Epithelial cell of prostate (primary cell): ENCODE results near the gene PRKG1.
A peak's percentile ranks its signal among the peaks of the same experiment; 100 is the strongest.
"Not testable (repeated sequence)": the region's sequence is repeated elsewhere in the genome, so short reads cannot be mapped to it uniquely, and the experiment has no call there.

ENCODE experiments used
- DNase-seq: peaks from one replicate; pipeline ENCODE4 v3.0.0-alpha.2; 2011; ENCODE audit warnings: low read depth, low spot score
- H3K27ac ChIP-seq: fragments of 450-650 bp; 2 replicates; pipeline ENCODE4 v1.5.1; 2017; ENCODE audit warnings: mild to moderate bottlenecking

Gene PRKG1

GRCh38 chr10:51666456-51666855 is 592.2 kb downstream of the PRKG1 start:
- H3K27ac ChIP-seq, result no peak overlapping the region
- DNase-seq, result no peak

GRCh38 chr10:51667678-51668335 is 593.5 kb downstream of the PRKG1 start:
- DNase-seq, result no peak
- no peak overlapping the region for H3K27ac ChIP-seq

DNA sequence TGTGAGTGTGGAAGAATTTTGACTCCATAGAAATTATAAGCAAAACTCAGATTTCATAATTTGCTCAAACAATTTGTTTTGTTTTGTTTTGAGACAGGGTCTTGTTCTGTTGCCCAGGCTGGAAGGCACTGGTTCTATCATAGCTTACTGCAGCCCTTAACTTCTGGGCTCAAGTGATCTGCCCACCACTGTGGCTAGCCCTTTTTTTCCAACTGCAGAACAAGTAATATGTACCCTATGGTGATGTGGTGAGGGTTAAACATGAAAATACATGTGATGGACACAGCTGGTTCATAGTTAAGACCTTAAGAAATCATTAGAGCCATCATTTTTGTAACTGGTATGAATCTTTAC is 594.0 kb downstream of the PRKG1 start:
- H3K27ac ChIP-seq, result no peak overlapping the region
- no peak for DNase-seq

DNA sequence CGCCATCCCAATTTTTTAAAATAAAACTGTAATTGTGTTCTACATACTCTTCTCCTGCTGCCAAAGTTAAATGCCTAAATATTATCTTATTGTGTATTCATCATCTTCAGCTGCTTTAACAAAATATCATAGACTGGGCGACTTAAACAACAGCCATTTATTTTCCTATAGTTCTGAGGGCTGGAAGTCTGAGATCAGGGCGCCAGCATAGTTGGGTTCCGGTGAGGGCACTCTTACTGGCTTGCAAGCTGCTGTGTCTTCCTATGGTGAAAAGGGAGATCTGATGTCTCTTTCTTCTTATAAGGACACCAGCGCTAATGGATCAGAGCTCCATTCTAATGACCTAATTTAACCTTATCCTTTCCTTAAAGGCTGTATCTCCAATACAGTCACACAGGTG is 594.8 kb downstream of the PRKG1 start:
- no peak for DNase-seq
- H3K27ac ChIP-seq, result no peak overlapping the region

- no peak overlapping the region for H3K27ac ChIP-seq
- no peak for DNase-seq
Measured at GRCh38 chr10:51672039-51672535, 597.8 kb downstream of the PRKG1 start.

DNA sequence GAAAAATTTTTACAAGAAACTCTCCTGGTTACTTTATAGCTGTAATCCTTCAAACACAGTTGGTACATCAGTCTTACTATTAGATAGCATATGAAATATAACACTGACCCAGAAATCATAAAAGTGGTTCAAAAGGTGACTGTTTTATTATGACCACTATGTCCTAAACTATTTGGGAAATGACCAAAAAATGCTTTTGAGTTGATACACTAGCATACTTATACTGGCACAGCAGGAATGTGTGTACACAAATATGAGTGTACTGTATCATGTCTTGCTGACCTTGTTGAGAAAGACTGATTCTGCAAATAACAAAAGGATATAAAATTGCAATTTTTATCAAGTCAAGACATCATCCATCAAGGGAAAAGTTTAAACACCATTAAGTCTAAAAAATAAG is 600.8 kb downstream of the PRKG1 start:
- no peak overlapping the region for H3K27ac ChIP-seq
- no peak for DNase-seq

- no peak for DNase-seq
- H3K27ac ChIP-seq, result no peak overlapping the region
Measured at GRCh38 chr10:51679841-51680240, 605.6 kb downstream of the PRKG1 start.

DNA sequence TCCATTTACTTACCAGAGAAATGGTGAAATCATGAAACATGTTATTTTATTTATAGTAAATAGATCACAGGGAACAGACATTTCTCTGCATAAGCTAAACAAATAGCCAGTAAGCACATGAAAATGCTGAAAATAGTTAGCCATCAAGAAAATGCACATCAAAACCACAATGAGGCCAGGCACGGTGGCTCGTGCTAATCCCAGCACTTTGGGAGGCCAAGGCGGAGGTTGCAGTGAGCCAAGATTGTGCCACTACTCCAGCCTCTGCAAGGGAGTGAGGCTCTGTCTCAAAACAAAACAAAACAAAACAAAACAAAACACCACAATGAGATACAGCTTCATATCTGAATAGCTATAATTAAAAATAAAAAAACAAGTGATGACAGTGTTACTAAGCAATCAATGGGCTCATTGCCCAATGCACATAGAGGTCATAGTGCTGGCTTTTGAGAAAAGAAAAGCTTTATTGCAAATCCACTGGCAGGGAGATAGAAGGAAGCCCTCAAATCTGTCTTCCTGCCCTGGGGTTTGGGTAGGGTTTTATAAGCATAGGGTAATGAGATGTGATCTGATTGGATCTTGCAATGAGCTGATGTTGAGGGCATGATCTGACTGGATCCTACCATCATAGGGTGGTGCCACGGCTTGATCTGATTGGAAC is 608.9 kb downstream of the PRKG1 start:
- DNase-seq, result no peak
- no peak overlapping the region for H3K27ac ChIP-seq

DNA sequence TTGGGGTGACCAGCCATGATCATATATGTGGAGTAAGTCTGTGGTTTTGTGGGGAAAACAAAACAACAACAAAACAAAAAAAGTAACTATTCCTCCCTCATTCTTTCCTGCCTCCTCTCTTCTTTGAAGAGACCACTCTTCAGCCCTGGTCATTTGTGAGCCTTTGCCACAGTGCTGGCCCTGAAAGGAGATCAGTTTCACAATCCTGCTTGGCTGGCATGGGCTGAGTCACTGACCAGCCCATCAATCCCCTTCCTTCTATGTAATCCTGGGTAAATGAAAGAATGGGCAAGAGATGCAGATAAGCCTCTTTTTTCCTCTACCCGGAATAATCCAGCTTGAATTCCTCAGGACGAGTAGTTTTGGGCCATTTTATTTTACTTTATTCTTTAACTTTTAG is 611.5 kb downstream of the PRKG1 start:
- no peak overlapping the region for H3K27ac ChIP-seq
- DNase-seq, result no peak

- H3K27ac ChIP-seq, result no peak overlapping the region
- DNase-seq, result no peak
Measured at GRCh38 chr10:51687296-51687695, 613.0 kb downstream of the PRKG1 start.

GRCh38 chr10:51688826-51689225 is 614.5 kb downstream of the PRKG1 start:
- not testable (repeated sequence) for DNase-seq, H3K27ac ChIP-seq

DNA sequence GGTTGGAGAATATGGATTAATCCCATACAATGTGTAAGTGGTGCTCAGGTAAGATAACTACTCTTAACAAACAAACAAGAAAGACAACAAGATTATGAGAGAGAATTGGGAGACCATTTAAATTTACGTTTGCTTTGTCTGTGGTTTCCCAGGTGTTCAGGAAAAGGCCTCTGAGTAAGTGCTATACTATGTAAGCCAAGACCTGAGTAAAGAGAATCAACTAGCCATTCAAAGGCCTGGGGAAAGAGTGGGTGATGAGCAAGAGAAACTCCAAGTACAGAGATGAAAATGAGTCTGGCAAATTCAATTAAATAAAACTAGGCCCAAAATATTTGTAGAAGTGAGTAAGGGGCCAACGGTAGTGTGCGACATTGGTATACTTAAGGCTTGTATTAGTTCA is 615.2 kb downstream of the PRKG1 start:
- H3K27ac ChIP-seq, result peak overlapping the region; percentile 18
- DNase-seq, result peak; percentile 20

DNA sequence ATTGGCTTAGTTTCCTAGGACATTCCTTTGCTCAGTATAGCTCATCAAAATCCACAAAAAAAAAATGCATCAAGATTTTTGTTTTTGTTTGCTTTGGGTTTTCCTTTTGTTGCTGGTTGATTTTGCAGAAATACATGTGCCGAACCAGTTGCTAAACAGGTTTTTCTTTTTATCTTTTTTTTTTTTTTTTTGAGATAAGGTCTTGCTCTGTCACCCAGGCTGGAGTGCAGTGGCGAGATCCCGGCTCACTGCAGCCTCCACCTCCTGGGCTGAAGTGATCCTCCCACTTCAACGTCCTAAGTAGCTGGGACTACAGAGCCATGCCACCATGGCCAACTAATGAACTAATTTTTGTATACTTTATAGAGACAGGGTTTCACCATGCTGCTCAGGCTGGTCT is 616.8 kb downstream of the PRKG1 start:
- DNase-seq, result no peak
- H3K27ac ChIP-seq, result no peak overlapping the region

DNA sequence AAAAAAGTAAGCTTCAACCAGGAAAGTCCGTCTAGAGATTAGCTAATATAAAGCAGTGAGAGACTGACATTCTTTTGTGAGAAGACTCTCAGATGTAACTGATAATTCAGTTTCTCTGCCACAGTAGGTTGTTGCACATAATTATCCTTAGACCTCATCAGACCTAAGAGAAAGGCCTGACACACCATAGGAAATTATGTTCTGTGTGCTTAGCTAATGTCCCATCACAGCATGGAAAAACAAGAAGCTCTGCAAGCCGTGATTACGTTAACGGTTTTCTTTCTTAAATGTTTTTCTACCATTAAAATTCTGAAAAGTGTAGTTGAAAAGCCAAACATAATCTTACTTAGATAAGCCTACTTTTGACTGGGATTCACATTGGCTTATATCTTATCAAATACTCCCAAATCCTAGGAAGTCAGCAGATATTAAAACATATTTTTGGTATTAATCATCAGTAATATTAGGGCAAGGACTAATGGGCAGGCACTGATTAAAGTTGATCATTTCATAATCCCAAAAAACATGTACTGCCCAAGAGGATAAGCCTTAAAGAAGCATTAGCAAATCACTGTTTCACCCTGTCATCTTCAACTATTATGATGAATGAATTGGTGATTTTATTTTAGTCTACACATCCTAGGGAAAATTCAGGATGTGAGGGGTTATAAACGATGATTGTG is 619.9 kb downstream of the PRKG1 start:
- no peak for DNase-seq
- H3K27ac ChIP-seq, result no peak overlapping the region

DNA sequence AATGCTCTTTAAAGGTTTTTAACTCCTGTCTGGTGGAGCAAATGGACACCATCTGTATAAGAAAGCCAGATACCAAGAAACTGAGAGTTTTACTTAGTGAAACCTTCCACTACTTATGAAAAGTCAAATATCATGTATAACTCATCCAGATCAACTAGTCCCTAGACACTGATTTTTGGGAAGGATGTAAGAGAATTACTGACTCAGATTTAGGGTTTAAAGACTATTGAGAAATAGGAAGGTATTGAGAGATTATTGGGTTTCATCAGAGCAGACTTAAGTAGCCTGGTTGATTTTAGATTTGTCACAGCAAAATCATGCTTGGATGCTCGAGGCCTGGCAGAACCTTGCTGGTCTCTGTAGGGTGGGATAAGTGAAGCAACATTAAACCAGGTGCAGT is 622.0 kb downstream of the PRKG1 start:
- H3K27ac ChIP-seq, result no peak overlapping the region
- no peak for DNase-seq

DNA sequence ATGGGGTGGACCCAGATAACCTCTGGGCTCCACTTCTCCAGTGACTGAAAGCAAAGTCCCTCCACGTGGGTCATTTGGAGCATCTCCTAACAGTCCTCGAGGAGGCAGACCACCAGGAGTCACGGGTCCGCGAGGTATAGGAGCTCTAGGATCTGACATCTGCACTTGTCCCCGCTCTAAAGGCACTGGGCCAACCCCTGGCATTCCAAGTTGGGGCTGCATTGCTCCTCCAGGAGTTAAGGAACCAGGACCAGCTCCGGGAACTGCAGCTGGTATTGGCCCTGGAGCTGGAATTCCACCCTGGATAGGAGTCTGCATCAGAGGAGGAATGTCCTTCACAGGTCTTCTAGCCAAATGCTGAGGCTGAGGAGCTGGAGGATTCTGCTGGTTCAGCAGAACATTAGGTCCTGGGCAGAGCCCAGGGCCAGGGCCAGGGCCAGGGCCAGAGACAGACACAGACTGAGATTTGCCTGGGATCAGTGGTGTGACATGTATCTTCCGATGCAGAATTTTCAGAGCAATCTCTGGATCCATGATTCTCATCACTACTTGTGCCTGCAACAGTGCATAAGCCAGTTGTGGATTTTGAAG is 624.3 kb downstream of the PRKG1 start:
- no peak for DNase-seq
- H3K27ac ChIP-seq, result no peak overlapping the region

DNA sequence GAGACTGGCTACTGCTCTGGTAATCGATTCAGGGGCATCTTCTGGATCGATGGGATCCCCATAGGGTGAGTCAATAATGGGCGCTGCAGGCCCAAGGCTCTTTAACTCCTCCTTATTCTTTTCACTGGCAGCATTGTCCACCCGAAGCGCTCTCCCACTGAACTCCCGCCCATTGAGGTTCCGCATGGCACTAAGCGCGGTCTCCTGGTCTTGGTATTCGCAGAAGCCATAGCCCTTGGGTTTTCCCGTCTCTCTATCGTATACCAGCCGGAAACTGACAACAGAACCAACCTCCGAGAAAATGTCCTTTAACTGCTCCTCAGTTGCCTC is 624.8 kb downstream of the PRKG1 start:
- peak overlapping the region; percentile 78 for H3K27ac ChIP-seq
- no peak for DNase-seq

DNA sequence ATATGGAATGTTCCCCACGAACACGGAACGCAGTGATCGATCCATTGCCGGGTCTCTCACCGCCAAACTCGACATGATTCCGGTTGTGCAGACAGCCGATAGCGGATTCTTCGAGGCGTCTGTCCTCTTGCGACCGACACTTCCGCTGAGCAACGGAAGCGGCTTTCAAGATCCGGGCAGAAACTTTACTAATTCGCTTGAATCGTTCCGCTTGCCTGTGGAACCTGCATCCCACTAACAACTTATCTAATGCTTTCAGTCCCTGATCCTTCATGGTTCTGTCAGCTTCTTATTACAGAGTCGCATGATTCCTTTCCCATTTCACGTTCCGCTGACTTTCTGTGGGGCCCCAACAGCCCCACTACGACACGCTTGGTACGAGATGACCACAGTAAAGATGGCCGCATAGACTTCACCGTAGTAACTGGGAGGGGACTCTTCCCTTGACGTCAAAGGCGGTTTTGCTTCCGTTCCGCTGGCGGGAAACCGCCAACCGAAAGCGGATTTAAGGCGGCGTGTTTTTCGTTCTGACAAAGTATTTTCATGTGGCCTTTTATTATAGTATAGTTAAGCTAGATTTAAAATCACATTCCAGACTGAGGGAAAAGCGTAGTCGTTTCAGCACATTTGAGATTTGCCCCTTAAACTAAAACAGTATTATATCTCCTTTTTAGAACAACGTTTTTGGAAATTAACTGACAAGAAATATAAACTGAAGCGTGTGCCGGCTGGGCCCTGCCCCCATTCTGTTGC is 625.4 kb downstream of the PRKG1 start, which contains the start of gene CSTF2T:
Gene CSTF2T (minus strand): TSS at position 121 of the 753 bp plus-strand sequence. CDS start 46 bp downstream, at position 75.
- peak within 1 kb of the TSS; percentile 78 for H3K27ac ChIP-seq
- peak; percentile 65 for DNase-seq

DNA sequence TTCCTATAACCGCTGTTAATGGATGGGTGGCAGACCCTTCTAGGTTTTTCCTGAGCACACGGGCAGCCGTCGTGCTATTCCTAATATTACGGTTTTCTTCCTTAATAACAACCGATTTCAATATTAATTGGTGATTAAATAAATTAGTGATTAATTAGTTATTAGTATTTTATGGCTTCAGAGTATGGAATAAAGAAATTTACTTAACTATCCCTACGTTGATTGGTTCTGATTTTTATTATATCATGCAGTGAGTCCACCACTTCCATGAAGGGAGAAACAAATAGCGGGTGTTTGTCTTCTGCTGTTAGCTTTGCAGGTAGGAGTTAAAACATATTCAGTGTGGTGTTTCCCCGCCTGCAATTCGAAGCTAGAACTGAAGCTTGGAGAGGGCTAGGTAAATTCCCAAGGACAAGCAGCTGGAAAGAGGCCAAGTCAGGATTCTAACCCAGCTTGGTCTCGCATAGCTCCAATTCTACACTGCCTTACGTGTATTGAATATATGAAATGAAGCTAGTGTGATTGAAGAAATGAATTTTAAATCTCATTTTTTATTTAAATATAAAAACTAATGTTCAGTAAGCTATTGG is 626.0 kb downstream of the PRKG1 start:
- no peak for DNase-seq

DNA sequence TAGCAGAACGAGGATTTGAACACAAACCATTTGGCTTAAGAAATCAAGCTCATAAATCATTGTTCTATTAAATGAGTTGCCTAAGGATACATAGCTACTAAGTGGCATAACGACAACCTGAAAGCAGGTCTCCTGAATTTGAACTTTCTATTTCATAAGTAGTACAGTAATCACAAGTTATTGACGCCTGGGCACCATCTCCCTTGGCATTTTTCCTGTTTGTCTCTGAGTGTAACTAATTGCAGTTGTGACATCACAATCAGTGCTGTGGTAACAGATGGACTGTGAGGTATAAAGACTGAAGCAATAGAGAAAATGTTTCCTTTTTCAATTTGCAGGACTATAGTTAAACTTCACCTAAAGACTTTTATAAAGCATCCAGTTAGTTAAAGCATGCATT is 631.5 kb downstream of the PRKG1 start:
- H3K27ac ChIP-seq, result no peak overlapping the region
- no peak for DNase-seq

More for the DNA sequence above, 626.0 kb downstream of the PRKG1 start:
- peak overlapping the region; percentile 78 for H3K27ac ChIP-seq
